Adrenal gland (tissue), 5 donors: Measurements from ENCODE around the gene BMP6.

Source experiments
- POLR2A ChIP-seq, 2 donors: fragments of 450-650 bp; IDR thresholded peaks; one replicate each; pipeline ENCODE4 v1.6.1; 2017; ENCODE audit warnings: antibody characterized with exemption in 2 of 2, mild to moderate bottlenecking in 2 of 2, moderate library complexity in 1 of 2
- TF ChIP-seq, protein P1 (sequence below), 6 experiments: fragments of 450-650 bp in 4 of 6; fragments of 200-600 bp in 2 of 6; sonication (generic) in 1 of 6; IDR thresholded peaks; 1 replicate in 5 of 6; 2 replicates in 1 of 6; pipeline versions ENCODE4 v1.5.1 to v1.8.0; 2016 to 2021; ENCODE audit warnings: antibody characterized with exemption in 6 of 6, mild to moderate bottlenecking in 2 of 6, moderate library complexity in 1 of 6
- donor health status: DM: no; HTN: no; CAD: no.

DNA sequence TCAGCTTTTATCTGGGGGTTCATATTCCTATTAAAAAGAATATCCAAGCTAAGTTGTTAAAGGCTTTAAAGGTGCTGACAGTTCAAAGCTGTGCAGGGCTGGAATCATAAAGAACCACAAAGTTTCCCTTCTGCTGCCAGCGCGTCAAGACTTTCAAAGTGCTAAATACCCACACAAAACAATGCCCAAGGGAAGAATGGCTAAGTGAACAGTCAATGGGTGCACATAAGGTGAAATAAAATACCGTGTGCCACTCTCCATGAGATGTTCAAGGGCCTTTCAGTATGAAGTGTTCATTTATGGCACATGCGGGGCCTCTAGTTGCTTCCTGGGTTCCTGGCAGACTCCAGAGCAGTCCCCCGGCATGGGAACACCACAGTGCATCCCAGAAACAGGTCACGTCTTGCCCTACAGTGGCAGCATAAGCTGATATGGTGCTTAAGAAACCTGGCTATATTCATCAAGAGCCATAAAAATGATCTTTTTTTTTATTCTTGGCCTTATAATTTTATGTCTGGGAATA is 170.6 kb downstream of the BMP6 start:
- TF ChIP-seq, protein P1, sequence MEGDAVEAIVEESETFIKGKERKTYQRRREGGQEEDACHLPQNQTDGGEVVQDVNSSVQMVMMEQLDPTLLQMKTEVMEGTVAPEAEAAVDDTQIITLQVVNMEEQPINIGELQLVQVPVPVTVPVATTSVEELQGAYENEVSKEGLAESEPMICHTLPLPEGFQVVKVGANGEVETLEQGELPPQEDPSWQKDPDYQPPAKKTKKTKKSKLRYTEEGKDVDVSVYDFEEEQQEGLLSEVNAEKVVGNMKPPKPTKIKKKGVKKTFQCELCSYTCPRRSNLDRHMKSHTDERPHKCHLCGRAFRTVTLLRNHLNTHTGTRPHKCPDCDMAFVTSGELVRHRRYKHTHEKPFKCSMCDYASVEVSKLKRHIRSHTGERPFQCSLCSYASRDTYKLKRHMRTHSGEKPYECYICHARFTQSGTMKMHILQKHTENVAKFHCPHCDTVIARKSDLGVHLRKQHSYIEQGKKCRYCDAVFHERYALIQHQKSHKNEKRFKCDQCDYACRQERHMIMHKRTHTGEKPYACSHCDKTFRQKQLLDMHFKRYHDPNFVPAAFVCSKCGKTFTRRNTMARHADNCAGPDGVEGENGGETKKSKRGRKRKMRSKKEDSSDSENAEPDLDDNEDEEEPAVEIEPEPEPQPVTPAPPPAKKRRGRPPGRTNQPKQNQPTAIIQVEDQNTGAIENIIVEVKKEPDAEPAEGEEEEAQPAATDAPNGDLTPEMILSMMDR (IDR thresholded peaks at IDR 0.05) = no peak
- TF ChIP-seq POLR2A (IDR thresholded peaks at IDR 0.05) = no peak
